IPS-18c (cell line): ENCODE results near the gene KCNQ2.

ENCODE experiments used
- H3K4me3 ChIP-seq: 2 replicates; pipeline ENCODE4 v1.7.0; 2013; ENCODE audit warnings: low read depth, mild to moderate bottlenecking, low read length, moderate library complexity; ENCODE audit not compliant: insufficient read depth
- H3K9me3 ChIP-seq: one replicate; pipeline ENCODE4 v1.6.1; 2013; ENCODE audit warnings: mild to moderate bottlenecking, low read length, moderate library complexity; ENCODE audit not compliant: control insufficient read depth, insufficient read depth

Gene KCNQ2

GRCh38 chr20:63408684-63409046 lies 63.8 kb downstream of the KCNQ2 start:
- Histone ChIP-seq H3K4me3 (no peak overlapping the region), H3K9me3 (no peaks in the 10 kb centered on the region)

GRCh38 chr20:63407928-63408683 lies 64.3 kb downstream of the KCNQ2 start:
- Histone ChIP-seq H3K4me3 (no peak overlapping the region), H3K9me3 (no peaks in the 10 kb centered on the region)

- H3K4me3 ChIP-seq, result no peak overlapping the region
Observed at GRCh38 chr20:63406617-63407245, 65.7 kb downstream of the KCNQ2 start.

DNA sequence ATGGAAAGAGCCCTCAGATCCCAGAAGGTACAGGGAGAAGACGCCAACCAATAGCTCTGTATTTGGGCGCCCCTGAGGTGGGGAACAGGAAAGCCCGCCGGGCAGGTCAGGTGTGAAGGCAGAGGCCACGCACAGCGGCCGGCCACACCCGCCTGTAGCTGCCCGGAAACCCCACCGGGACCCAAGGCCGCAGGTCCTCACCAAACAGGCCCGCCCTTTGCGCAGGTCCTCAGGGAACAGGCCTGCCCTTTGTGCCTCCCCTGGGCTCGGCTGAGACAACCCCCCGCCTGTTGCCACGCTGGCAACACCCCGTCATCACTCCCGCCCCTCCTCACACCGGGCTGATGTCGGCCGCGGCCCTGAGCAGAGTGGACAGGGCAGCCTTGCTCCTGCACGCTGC lies 66.4 kb downstream of the KCNQ2 start:
- Histone ChIP-seq H3K4me3 (no peak overlapping the region), H3K9me3 (no peaks in the 10 kb centered on the region)

More at GRCh38 chr20:63406617-63407245, 65.7 kb downstream of the KCNQ2 start:
- H3K9me3 ChIP-seq, result no peaks in the 10 kb centered on the region

- Histone ChIP-seq H3K9me3 (no peaks in the 10 kb centered on the region), H3K4me3 (no peak overlapping the region)
Observed at GRCh38 chr20:63405102-63405730, 67.2 kb downstream of the KCNQ2 start.

- H3K9me3 ChIP-seq, result no peaks in the 10 kb centered on the region
Observed at GRCh38 chr20:63404129-63405085, 68.0 kb downstream of the KCNQ2 start.

DNA sequence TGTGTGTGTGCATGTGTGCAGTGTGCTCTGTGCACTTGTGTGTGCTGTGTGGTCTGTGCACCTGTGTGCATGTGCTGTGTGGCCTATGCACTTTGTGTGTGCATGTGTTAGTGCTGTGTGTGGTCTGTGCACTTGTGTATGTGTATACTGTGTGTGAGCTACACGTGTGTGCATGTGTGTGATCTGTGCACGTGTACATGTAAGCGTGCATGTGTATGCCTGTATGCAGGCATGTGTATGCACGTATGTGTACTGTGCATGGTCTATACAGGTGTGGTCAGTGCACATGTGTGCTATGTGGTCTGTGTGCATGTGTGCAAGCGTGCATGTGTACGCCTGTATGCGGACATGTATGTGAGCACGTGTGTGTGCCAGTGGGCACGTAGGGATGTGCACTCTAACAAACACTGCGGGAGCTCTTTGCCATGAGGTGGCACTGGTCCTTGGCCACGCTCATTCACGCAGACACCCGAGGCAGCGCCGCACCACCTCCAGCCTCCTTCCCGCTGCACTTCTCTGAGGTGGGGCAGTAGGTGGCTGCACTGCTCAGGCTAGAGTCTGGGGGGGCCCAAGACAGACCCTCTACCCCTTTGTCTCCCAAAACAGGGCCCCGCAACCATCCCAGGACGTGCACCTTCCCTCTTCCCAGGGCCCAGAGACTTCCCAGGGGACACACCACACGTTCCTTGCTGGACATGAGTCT lies 68.9 kb downstream of the KCNQ2 start:
- H3K4me3 ChIP-seq, result no peak overlapping the region
- no peaks in the 10 kb centered on the region for H3K9me3 ChIP-seq

More at GRCh38 chr20:63404129-63405085, 68.0 kb downstream of the KCNQ2 start:
- H3K4me3 ChIP-seq, result no peak overlapping the region

DNA sequence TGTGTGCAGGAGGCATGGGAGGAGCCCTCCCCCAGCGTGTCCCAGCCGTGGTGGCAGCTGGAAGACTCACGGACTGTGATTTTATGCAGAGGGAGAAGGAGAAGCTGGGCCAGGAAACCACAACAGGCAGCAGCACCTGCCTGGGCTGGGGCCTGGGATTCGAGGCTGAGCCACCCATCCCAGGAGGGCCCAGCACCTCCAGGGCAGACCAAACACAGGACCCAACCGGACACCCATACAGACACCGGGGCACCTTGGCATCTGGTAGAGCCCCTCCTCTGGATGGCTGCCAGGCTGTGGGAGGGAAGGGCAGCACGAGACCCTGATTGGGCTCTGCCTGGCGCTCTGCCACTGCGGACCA lies 69.6 kb downstream of the KCNQ2 start:
- Histone ChIP-seq H3K9me3 (no peaks in the 10 kb centered on the region), H3K4me3 (no peak overlapping the region)

- Histone ChIP-seq H3K9me3 (no peaks in the 10 kb centered on the region), H3K4me3 (no peak overlapping the region)
Observed at GRCh38 chr20:63402181-63402859, 70.1 kb downstream of the KCNQ2 start.

GRCh38 chr20:63401384-63402110 lies 70.9 kb downstream of the KCNQ2 start:
- H3K9me3 ChIP-seq, result no peaks in the 10 kb centered on the region

DNA sequence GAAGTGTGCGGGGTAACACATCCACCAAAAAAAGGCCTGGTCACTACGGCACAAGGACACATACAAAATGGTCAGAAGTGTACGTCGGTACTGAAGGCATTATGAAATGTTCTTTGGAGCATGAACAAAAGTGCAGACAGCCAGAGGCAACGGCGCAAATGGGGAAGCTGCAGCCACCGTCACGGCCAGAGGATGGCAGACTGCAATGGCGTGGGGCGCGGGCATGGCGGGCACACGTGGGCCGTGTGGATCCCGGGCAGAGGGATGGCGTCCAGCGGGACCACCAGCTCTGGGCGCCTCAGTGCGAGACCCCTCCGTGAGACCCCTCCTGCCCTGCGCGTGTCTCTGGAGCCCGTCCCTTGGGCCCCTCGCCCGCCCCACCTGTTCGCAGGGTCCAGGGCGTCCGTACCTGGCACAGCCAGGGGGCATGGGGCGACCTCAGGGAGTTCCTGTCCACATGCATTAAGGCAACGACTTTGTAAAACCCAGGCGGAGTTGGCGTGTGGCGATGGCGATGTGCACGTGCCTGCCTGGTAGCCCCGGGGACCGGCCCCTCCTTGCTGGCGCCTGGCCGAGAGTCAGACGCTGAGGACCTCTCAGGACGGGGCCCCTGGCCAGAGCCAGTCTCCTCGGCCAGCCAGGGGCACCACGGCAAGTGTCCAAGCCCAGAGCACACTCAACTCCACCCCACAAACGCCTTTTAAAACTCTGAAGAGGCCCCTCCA lies 71.8 kb downstream of the KCNQ2 start:
- Histone ChIP-seq H3K9me3 (no peaks in the 10 kb centered on the region), H3K4me3 (no peak overlapping the region)

More at GRCh38 chr20:63401384-63402110, 70.9 kb downstream of the KCNQ2 start:
- no peak overlapping the region for H3K4me3 ChIP-seq

DNA sequence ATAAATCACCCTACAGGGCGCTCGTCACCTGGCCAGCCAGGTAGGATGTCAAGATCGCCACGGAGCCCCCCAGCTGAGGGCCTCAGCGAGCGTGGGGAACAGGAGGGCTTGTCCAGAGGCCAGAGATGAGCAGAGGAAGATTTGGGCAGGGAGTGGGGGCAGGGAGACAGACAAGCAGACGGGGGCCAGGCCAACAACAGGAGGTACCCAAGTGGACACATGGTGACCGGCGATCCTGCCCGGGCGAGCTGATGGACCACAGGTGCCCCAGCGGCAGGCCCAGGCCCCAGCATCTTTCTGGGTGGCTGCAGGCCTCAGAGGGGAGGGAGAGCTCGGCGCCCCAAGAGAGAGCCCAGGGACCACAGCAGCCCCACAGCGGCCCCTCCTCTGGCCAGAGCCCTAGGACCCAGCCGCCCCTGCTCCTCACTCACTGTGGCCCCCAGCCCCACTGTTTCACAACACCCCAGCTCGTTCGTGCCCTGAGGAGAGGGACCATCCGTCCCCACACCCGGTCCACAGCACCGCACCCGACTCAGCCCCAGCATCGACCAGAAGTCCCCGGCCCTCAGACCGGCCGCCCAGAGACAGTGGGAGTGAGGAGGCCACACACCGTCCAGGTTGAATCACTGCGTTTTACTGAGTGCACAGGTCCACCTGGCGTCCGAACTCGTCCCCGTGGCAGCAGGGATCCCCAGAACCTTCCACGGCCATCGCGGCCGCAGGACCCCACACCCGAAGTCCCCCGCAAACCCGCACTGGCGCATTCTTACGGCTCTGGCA lies 72.7 kb downstream of the KCNQ2 start:
- Histone ChIP-seq H3K9me3 (no peaks in the 10 kb centered on the region), H3K4me3 (no peak overlapping the region)

- no peak overlapping the region for H3K4me3 ChIP-seq
Observed at GRCh38 chr20:63398744-63399514, 73.5 kb downstream of the KCNQ2 start.

DNA sequence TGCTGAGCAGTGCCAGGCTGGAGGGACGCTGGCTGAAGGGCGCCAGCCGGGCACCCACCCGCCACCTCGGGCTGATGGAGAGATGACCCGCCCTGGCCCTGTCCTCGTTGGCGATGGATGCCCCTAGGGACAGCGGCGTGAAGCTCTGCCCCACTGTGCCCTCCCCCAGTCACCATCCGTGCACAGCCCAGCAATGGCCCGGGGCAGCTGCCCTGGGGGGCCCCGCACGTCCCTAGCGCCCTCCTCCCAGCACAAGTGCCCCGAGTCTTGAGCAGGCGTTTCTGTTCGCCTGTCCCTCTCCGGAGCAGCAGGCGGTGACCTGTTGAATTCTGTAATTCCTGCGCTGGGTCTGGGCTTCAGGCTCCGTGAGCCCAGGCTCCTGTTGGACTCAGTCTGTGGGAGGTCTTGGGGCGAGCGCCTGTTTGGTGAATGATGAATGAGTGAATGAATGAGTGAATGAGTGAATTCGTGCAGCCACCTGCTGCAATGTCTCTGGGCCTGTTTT lies 74.5 kb downstream of the KCNQ2 start:
- no peak overlapping the region for H3K4me3 ChIP-seq
- H3K9me3 ChIP-seq, result no peaks in the 10 kb centered on the region

More at GRCh38 chr20:63398744-63399514, 73.5 kb downstream of the KCNQ2 start:
- H3K9me3 ChIP-seq, result no peaks in the 10 kb centered on the region
